WERI-Rb-1 (cell line): ENCODE results near the gene PIM3.

Experiments
- DNase-seq: peaks from one replicate; pipeline ENCODE4 v3.0.0-alpha.2; 2020
- H3K27ac ChIP-seq: fragments of 250-450 bp; sonication (Bioruptor Pico); 2 replicates; pipeline ENCODE4 v1.5.1; 2020; ENCODE audit warnings: mild to moderate bottlenecking, moderate library complexity
- H3K27me3 ChIP-seq: fragments of 250-450 bp; sonication (Bioruptor Pico); 2 replicates; pipeline ENCODE4 v1.5.1; 2021; ENCODE audit warnings: mild to moderate bottlenecking, low read depth, moderate library complexity; ENCODE audit not compliant: insufficient read depth, severe bottlenecking
- H3K36me3 ChIP-seq: fragments of 250-450 bp; sonication (Bioruptor Pico); 2 replicates; pipeline ENCODE4 v1.5.1; 2020; ENCODE audit warnings: mild to moderate bottlenecking, moderate library complexity
- H3K4me3 ChIP-seq: 2 replicates; pipeline ENCODE4 v1.5.1; 2011; ENCODE audit warnings: low read depth, mild to moderate bottlenecking, control low read depth, low read length
- H3K9me3 ChIP-seq: fragments of 250-450 bp; sonication (Bioruptor Pico); 2 replicates; pipeline ENCODE4 v1.5.1; 2021; ENCODE audit warnings: mild to moderate bottlenecking, moderate library complexity; ENCODE audit not compliant: severe bottlenecking
- CTCF ChIP-seq: IDR thresholded peaks from 2 replicates; pipeline ENCODE4 v1.5.1; 2011; ENCODE audit warnings: low read depth, mild to moderate bottlenecking, control low read depth, inconsistent platforms, low read length

Gene PIM3

DNA sequence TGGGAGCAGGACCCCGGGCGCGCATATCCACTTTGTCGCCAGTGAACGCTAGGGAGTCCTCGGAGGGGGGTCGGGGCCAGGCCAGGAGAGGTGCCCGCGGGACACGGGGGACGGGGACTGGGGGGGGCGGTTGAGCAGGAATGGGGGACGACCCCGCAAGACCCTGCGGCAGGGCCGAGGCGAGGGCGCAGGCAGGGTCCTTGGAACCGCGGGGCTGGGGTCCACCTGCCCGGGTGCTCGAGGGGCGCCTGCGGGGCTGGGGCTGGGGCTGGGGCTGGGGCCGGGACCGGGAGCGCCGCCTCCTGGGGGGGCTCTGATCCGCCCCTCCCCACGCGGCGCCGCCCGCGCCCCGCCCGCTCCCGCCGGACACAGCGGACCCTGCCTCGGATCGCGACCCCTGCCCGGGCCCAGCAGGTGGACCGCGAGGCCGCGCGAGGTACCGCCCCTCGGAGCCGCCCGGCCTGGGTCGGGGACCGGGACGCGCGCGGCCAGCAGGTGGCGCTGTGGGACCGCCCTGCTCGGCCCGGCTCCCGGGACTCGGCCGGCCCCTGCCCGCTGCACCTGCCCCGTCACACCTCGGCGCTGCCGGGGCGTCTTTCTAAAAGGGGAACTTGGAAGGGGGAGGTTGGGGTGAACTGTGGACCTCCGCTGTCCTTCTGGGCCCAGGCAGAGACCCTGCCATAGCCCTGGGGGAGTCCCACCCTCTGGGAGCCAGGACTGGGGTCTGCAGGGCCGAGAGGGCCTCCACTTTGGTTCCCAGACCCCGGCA lies 31.2 kb upstream of the PIM3 start:
- H3K36me3 ChIP-seq, result peaks cover 6% of the 10 kb centered on the region; the same call in 1 of the 2 replicates
- no peaks in the 10 kb centered on the region for H3K9me3 ChIP-seq
- H3K27me3 ChIP-seq, result peaks cover 4% of the 10 kb centered on the region
- H3K4me3 ChIP-seq, result no peak overlapping the region; the same call in 1 of the 2 replicates
- TF ChIP-seq CTCF, result peak; percentile 75
- no peak overlapping the region for H3K27ac ChIP-seq
- peak; percentile 53 for DNase-seq

GRCh38 chr22:49929994-49930575 lies 30.5 kb upstream of the PIM3 start:
- TF ChIP-seq CTCF, result no peak

GRCh38 chr22:49930596-49931412 lies 29.8 kb upstream of the PIM3 start:
- Histone ChIP-seq H3K27ac (no peak overlapping the region), H3K9me3 (no peaks in the 10 kb centered on the region), H3K36me3 (peaks cover 5% of the 10 kb centered on the region; the same call in 1 of the 2 replicates), H3K27me3 (peaks cover 4% of the 10 kb centered on the region), H3K4me3 (no peak overlapping the region)
- DNase-seq, result peak; percentile 79
- TF ChIP-seq CTCF, result peak; percentile 79

More at GRCh38 chr22:49929994-49930575, 30.5 kb upstream of the PIM3 start:
- Histone ChIP-seq H3K27me3 (peaks cover 4% of the 10 kb centered on the region), H3K36me3 (peaks cover 6% of the 10 kb centered on the region; the same call in 1 of the 2 replicates), H3K4me3 (no peak overlapping the region), H3K27ac (no peak overlapping the region), H3K9me3 (no peaks in the 10 kb centered on the region)
- no peak for DNase-seq

GRCh38 chr22:49933236-49934159 lies 27.1 kb upstream of the PIM3 start:
- DNase-seq, result peak; percentile 72
- TF ChIP-seq CTCF, result no peak
- H3K27ac ChIP-seq, result peak overlapping the region; percentile 67
- no peaks in the 10 kb centered on the region for H3K9me3 ChIP-seq
- peak overlapping the region; percentile 23 for H3K4me3 ChIP-seq
- H3K36me3 ChIP-seq, result no peaks in the 10 kb centered on the region
- peaks cover 4% of the 10 kb centered on the region for H3K27me3 ChIP-seq
